VCaP (cell line): ENCODE measurements around the gene RBP2.

Source experiments
- H3K27ac ChIP-seq: fragments of 450-650 bp; 2 replicates; pipeline ENCODE4 v1.5.1; 2017
- CTCF ChIP-seq: fragments of 450-650 bp; conservative IDR thresholded peaks from 2 replicates; pipeline ENCODE4 v1.5.1; 2017; ENCODE audit warnings: mild to moderate bottlenecking, moderate library complexity

Gene RBP2

GRCh38 chr3:139519998-139520737 lies 43.9 kb upstream of the RBP2 start:
- peak; percentile 20; the same call in 1 of the 2 replicates for TF ChIP-seq CTCF
- H3K27ac ChIP-seq, result no peak overlapping the region

GRCh38 chr3:139518926-139519842 lies 42.9 kb upstream of the RBP2 start:
- no peak for TF ChIP-seq CTCF
- H3K27ac ChIP-seq, result no peak overlapping the region

GRCh38 chr3:139518306-139518705 lies 42.0 kb upstream of the RBP2 start:
- no peak overlapping the region for H3K27ac ChIP-seq
- no peak for TF ChIP-seq CTCF

- no peak overlapping the region for H3K27ac ChIP-seq
- no peak for TF ChIP-seq CTCF
Measured at GRCh38 chr3:139517321-139518065, 41.2 kb upstream of the RBP2 start.

GRCh38 chr3:139514741-139515140 lies 38.4 kb upstream of the RBP2 start:
- no peak for TF ChIP-seq CTCF

GRCh38 chr3:139509631-139510030 lies 33.3 kb upstream of the RBP2 start:
- H3K27ac ChIP-seq, result no peak overlapping the region

More at GRCh38 chr3:139514741-139515140, 38.4 kb upstream of the RBP2 start:
- H3K27ac ChIP-seq, result no peak overlapping the region

More at GRCh38 chr3:139509631-139510030, 33.3 kb upstream of the RBP2 start:
- no peak for TF ChIP-seq CTCF
